GM13976 (cell line): ENCODE data around the gene TM7SF2.

Source experiments
- DNase-seq: peaks from one replicate; pipeline ENCODE4 v3.0.0; 2012; ENCODE audit warnings: low spot score
- in situ Hi-C: fragments of 300-500 bp; cut with MboI; formaldehyde crosslinking; loops from one replicate; pipeline ENCODE4 v1.12.0; 2022; ENCODE audit warnings: low sequenced_read_pairs, mixed read lengths, inconsistent platforms; ENCODE audit not compliant: unreplicated experiment
- TF ChIP-seq, protein P1 (sequence below): IDR thresholded peaks from 2 replicates; pipeline ENCODE4 v1.5.1; 2012; ENCODE audit warnings: borderline replicate concordance, mild to moderate bottlenecking; ENCODE audit not compliant: insufficient read depth; ENCODE audit errors: extremely low read depth, missing control alignments, control extremely low read depth

The TM7SF2 gene

GRCh38 chr11:65132238-65132987, 20.7 kb downstream of the TM7SF2 start:
- TF ChIP-seq, protein P1, sequence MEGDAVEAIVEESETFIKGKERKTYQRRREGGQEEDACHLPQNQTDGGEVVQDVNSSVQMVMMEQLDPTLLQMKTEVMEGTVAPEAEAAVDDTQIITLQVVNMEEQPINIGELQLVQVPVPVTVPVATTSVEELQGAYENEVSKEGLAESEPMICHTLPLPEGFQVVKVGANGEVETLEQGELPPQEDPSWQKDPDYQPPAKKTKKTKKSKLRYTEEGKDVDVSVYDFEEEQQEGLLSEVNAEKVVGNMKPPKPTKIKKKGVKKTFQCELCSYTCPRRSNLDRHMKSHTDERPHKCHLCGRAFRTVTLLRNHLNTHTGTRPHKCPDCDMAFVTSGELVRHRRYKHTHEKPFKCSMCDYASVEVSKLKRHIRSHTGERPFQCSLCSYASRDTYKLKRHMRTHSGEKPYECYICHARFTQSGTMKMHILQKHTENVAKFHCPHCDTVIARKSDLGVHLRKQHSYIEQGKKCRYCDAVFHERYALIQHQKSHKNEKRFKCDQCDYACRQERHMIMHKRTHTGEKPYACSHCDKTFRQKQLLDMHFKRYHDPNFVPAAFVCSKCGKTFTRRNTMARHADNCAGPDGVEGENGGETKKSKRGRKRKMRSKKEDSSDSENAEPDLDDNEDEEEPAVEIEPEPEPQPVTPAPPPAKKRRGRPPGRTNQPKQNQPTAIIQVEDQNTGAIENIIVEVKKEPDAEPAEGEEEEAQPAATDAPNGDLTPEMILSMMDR: no peak
- peak; percentile 69 for DNase-seq
- in situ Hi-C loops: no loop called here

DNA sequence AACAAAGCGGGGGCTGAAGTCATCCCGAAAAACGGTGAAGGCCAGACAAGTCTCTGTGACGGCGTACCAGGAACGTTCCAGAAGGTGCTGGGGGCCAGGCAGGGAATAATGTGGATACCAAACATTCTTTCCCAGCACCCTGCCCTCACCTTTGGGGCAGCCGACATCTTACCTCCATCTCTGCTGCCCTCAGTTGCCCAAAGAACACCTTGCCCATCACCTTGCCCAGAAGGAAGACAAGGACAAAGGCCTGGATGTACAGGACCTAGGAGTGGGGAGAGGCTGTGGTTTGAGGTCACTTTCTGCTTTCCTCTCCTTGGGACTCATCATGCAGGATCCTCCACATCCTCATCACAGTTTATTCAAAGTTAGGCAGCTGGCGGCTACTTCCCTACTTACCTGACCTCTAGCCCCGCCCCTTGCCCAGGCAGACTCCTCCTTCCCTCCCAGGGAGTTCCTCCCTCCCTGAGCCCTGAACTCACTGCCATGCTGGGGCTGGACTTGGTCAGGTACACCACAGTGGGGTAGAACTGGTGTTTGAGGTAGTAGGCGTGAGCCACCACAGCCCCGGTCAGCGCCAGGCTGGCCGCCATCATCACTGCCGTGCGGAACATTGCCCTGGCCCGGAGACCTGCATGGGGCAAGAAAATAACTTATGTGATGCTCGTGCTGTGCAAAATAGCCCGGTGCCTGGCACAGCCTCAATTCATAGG, 21.5 kb downstream of the TM7SF2 start:
- TF ChIP-seq, protein P1: no peak
- DNase-seq: peak; percentile 74
- in situ Hi-C loops: no loop called here

DNA sequence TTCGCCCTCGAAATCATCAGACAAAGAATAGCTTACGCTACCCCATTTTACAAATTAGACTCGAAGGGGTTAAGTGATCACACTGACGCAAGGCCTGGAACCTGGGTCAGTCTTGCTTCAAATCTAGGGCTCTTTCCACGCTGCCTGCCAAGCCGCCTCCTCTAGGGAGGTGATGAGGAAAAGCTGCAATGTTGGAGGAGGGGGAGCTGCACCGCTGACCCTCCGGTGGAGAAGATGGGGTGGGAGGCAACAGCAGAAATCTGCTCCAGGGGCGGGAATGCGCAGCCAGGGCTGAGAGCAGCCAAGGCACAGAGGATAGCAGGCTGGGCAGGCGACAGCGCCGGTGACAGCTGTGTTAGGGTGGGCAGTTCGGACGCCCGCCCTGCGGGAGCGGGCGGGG, 22.1 kb downstream of the TM7SF2 start:
- in situ Hi-C loops: no loop called here
- TF ChIP-seq, protein P1: no peak
- no peak for DNase-seq

GRCh38 chr11:65134240-65134951, 22.7 kb downstream of the TM7SF2 start, which contains the start of gene SYVN1:
TSS of gene SYVN1 (minus strand) at chr11:65134519. CDS start at chr11:65133601, 918 bp downstream.
- peak; percentile 93 for DNase-seq
- in situ Hi-C loops: no loop called here
- TF ChIP-seq, protein P1: no peak

- peak; percentile 95 for DNase-seq
- in situ Hi-C loops: no loop called here
- TF ChIP-seq, protein P1: no peak
Measured at GRCh38 chr11:65134952-65135632, 23.4 kb downstream of the TM7SF2 start.

- DNase-seq: no peak
- in situ Hi-C loops: no loop called here
- TF ChIP-seq, protein P1: no peak
Measured at GRCh38 chr11:65135633-65136145, 24.0 kb downstream of the TM7SF2 start.
